GM10266 (cell line): Measurements from ENCODE around the gene SMIM35.

Experiments
- DNase-seq: peaks from one replicate; pipeline ENCODE4 v3.0.0; 2012; ENCODE audit errors: extremely low spot score
- CTCF ChIP-seq: IDR thresholded peaks from 2 replicates; pipeline ENCODE4 v1.5.1; 2012; ENCODE audit warnings: mild to moderate bottlenecking, low read depth; ENCODE audit not compliant: control insufficient read depth, insufficient read depth; ENCODE audit errors: missing control alignments

The SMIM35 gene

GRCh38 chr11:118045191-118045590 is 41.6 kb downstream of the SMIM35 start:
- no peak for TF ChIP-seq CTCF
- no peak for DNase-seq

- TF ChIP-seq CTCF: no peak
- no peak for DNase-seq
Measured at GRCh38 chr11:118042796-118043195, 44.0 kb downstream of the SMIM35 start.

GRCh38 chr11:118042141-118042540 is 44.6 kb downstream of the SMIM35 start:
- TF ChIP-seq CTCF: no peak
- DNase-seq: no peak

GRCh38 chr11:118033443-118033842 is 53.3 kb downstream of the SMIM35 start:
- no peak for DNase-seq
- TF ChIP-seq CTCF: no peak

- no peak for DNase-seq
- TF ChIP-seq CTCF: no peak
Measured at GRCh38 chr11:118028626-118029025, 58.1 kb downstream of the SMIM35 start.

GRCh38 chr11:118027694-118028093 is 59.1 kb downstream of the SMIM35 start:
- no peak for DNase-seq
- no peak for TF ChIP-seq CTCF

- no peak for DNase-seq
- TF ChIP-seq CTCF: no peak
Measured at GRCh38 chr11:118021146-118021545, 65.6 kb downstream of the SMIM35 start.
